K562 (cell line): ENCODE data around the gene CD9. TPM values are rescaled to one million over a fixed set of nuclear protein-coding genes. Genes with fewer than 3 reads are reported as not detected.

Experiments used
- BMI1 ChIP-seq: fragments of 150-350 bp; IDR thresholded peaks from 2 replicates; pipeline ENCODE4 v1.6.1; 2014; ENCODE audit warnings: low read length
- C11orf30 ChIP-seq: fragments of 450-650 bp; IDR thresholded peaks from 2 replicates; pipeline ENCODE4 v1.6.1; 2016; ENCODE audit warnings: low read depth, mild to moderate bottlenecking
- CCNT2 ChIP-seq: IDR thresholded peaks from 2 replicates; pipeline ENCODE4 v1.6.1; 2011; ENCODE audit warnings: borderline replicate concordance, low read depth, mild to moderate bottlenecking, moderate library complexity, mixed read lengths, low read length; ENCODE audit not compliant: insufficient read length; ENCODE audit errors: extremely low read depth
- CEBPB ChIP-seq: fragments of 450-650 bp; IDR thresholded peaks from 2 replicates; pipeline ENCODE4 v1.6.1; 2016; ENCODE audit warnings: missing genetic modification characterization, missing compliant biosample characterization
- ETV1 ChIP-seq: fragments of 450-650 bp; conservative IDR thresholded peaks from 2 replicates; pipeline ENCODE4 v1.6.1; 2016; ENCODE audit warnings: missing genetic modification characterization, control low read depth, low read depth, missing compliant biosample characterization
- FOXJ2 ChIP-seq: fragments of 200-800 bp; sonication (Bioruptor generic); IDR thresholded peaks from 2 replicates; pipeline ENCODE4 v1.6.1; 2016; ENCODE audit warnings: missing genetic modification characterization, missing compliant biosample characterization
- MAFF ChIP-seq: IDR thresholded peaks from 2 replicates; pipeline ENCODE4 v1.6.1; 2012; ENCODE audit warnings: low read length, improper control_type of control experiment
- MAZ ChIP-seq, 2 experiments: fragments of 450-650 bp in 1 of 2; sonication (generic) in 1 of 2; formaldehyde crosslinking; IDR thresholded peaks in 1 of 2; conservative IDR thresholded peaks in 1 of 2; 2 replicates each; pipeline versions ENCODE4 v1.4.0 to v1.5.0; 2020; ENCODE audit warnings: mild to moderate bottlenecking in 1 of 2, missing genetic modification reagents in 1 of 2
- NUFIP1 ChIP-seq: fragments of 450-650 bp; IDR thresholded peaks from 2 replicates; pipeline ENCODE4 v1.6.1; 2018; ENCODE audit not compliant: partially characterized antibody
- PHF21A ChIP-seq: fragments of 450-650 bp; IDR thresholded peaks from 2 replicates; pipeline ENCODE4 v1.6.1; 2017; ENCODE audit warnings: low read depth, borderline replicate concordance
- RBFOX2 ChIP-seq: fragments of 200-400 bp; formaldehyde crosslinking; IDR thresholded peaks from 2 replicates; pipeline ENCODE4 v1.6.1; 2017; ENCODE audit warnings: low read depth, mild to moderate bottlenecking, low read length, moderate library complexity
- RBM22 ChIP-seq: fragments of 200-400 bp; formaldehyde crosslinking; IDR thresholded peaks from 2 replicates; pipeline ENCODE4 v1.6.1; 2018; ENCODE audit warnings: low read length, low read depth; ENCODE audit not compliant: poor library complexity, severe bottlenecking
- ZNF212 ChIP-seq: fragments of 450-650 bp; formaldehyde crosslinking; IDR thresholded peaks from 2 replicates; pipeline ENCODE4 v1.4.0; 2020; ENCODE audit warnings: mild to moderate bottlenecking
- ZNF274 ChIP-seq: IDR thresholded peaks from 2 replicates; pipeline ENCODE4 v1.6.1; 2011; ENCODE audit warnings: low read depth, mild to moderate bottlenecking, low read length, moderate library complexity, borderline replicate concordance
- ZNF431 ChIP-seq: sonication (generic); formaldehyde crosslinking; IDR thresholded peaks from 2 replicates; pipeline ENCODE4 v1.8.0; 2022; ENCODE audit warnings: mild to moderate bottlenecking, missing genetic modification reagents
- polyA plus RNA-seq, 8 experiments: library from polyadenylated mRNA; depleted of rRNA in 4 of 8; stranded (reverse) in 5 of 8; unstranded in 3 of 8; fragments of >200 nt; fragmentation: Nextera tagmentation in 2 of 8; fragmentation: Illumina TruSeq in 1 of 8; extraction: Ambion mirVana in 2 of 8; extraction: Trizol in 1 of 8; gene quantifications; 2 replicates each; pipeline versions ENCODE4 v1.2.1 to v1.2.3, GENCODE V29; 2011 to 2014; ENCODE audit warnings: inconsistent platforms in 1 of 8, missing spikeins in 1 of 8
- total RNA-seq, 7 experiments: library from RNA; depleted of rRNA in 6 of 7; stranded (reverse); fragments of >200 nt in 6 of 7; fragmentation: Illumina TruSeq in 2 of 7; extraction: Trizol in 2 of 7; gene quantifications; 2 replicates each; pipeline versions ENCODE4 v1.2.1 to v1.2.3, GENCODE V29; 2011 to 2021; ENCODE audit warnings: low replicate concordance in 1 of 7
- TF ChIP-seq, protein P1 (sequence below): fragments of 250-450 bp; sonication (Bioruptor Pico); IDR thresholded peaks from 2 replicates; pipeline ENCODE4 v1.5.0; 2020; ENCODE audit warnings: mild to moderate bottlenecking, borderline replicate concordance
- TF ChIP-seq, protein P2 (sequence below): sonication (generic); formaldehyde crosslinking; IDR thresholded peaks from 2 replicates; pipeline ENCODE4 v1.9.0; 2022; ENCODE audit warnings: mild to moderate bottlenecking, missing genetic modification reagents
- TF ChIP-seq, protein P3 (sequence below): fragments of 450-650 bp; IDR thresholded peaks from 2 replicates; pipeline ENCODE4 v1.6.1; 2017; ENCODE audit warnings: mild to moderate bottlenecking, moderate library complexity
- TF ChIP-seq, protein P4 (sequence below), 2 experiments: fragments of 450-650 bp; conservative IDR thresholded peaks; 2 replicates each; pipeline ENCODE4 v1.6.1; 2017; ENCODE audit warnings: mild to moderate bottlenecking in 2 of 2, moderate library complexity in 2 of 2
- TF ChIP-seq, protein P5 (sequence below): fragments of 250-450 bp; sonication (Bioruptor Pico); IDR thresholded peaks from 2 replicates; pipeline ENCODE4 v1.4.0; 2020; ENCODE audit warnings: mild to moderate bottlenecking

Gene CD9
- total and polyA plus RNA-seq, 9 of the 15 experiments (the other 6 are each of a cell fraction or from before 2014, with no cell fraction given) = 0.43 to 5.6 (median 0.62) TPM

DNA sequence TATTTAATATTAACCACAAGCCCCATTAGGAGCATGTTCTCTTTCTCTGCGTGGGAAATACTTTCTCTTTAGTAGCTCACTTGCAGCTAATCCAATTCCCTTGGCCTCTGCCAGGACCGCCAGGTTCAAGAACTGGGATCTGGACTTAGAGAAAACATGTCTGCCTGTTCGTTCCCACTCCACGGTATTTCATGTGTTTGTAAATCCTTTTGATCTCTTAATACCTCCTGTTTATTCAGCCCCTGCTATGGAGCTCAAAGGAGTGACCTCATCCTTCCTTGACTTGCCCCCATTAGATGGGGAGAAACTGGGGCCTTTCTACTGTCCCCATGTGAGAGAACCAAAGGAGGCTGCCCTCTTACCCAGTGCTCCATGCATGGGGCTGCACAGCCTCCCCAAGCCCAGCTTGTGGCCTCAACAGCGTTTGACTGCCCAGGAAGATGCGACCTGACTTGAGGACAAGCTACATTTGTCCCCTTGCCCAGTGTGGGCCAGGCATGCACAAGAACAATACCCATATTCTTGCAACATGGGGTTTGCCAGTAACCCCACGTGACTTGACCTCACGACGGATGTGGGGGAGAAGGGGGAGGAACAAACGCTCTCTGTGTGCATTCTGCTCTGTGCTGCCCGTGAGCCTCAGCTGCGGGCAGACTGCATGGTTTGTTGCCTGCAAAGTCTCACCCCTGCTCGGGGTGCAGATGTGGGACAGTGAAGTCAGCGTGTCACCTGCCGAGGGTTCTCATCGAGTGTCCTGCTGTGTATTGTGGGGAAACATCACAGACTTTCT, 30.3 kb downstream of the CD9 start (continued):
- TF ChIP-seq RBM22 (no peak), ZNF212 (CRISPR knock-in tag) (no peak), ZNF274 (no peak), BMI1 (no peak), NUFIP1 (no peak), FOXJ2 (tag) (no peak), ETV1 (tag) (peak; percentile 46), RBFOX2 (no peak), ZNF431 (CRISPR knock-in tag) (no peak), C11orf30 (no peak), CEBPB (0 out of 2 replicates have a peak, but pooled peaks have one; percentile 15), MAZ (CRISPR knock-in tag; conservative IDR thresholded peaks at IDR 0.05 in 1 of 2, IDR thresholded peaks at IDR 0.05 in 1 of 2) (no peak), PHF21A (no peak), CCNT2 (no peak), MAFF (no peak)
- TF ChIP-seq, protein P1, sequence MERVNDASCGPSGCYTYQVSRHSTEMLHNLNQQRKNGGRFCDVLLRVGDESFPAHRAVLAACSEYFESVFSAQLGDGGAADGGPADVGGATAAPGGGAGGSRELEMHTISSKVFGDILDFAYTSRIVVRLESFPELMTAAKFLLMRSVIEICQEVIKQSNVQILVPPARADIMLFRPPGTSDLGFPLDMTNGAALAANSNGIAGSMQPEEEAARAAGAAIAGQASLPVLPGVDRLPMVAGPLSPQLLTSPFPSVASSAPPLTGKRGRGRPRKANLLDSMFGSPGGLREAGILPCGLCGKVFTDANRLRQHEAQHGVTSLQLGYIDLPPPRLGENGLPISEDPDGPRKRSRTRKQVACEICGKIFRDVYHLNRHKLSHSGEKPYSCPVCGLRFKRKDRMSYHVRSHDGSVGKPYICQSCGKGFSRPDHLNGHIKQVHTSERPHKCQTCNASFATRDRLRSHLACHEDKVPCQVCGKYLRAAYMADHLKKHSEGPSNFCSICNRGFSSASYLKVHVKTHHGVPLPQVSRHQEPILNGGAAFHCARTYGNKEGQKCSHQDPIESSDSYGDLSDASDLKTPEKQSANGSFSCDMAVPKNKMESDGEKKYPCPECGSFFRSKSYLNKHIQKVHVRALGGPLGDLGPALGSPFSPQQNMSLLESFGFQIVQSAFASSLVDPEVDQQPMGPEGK (CRISPR knock-in tag) = no peak
- TF ChIP-seq, protein P2, sequence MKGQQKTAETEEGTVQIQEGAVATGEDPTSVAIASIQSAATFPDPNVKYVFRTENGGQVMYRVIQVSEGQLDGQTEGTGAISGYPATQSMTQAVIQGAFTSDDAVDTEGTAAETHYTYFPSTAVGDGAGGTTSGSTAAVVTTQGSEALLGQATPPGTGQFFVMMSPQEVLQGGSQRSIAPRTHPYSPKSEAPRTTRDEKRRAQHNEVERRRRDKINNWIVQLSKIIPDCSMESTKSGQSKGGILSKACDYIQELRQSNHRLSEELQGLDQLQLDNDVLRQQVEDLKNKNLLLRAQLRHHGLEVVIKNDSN (CRISPR knock-in tag) = peak; percentile 65
- TF ChIP-seq, protein P3, sequence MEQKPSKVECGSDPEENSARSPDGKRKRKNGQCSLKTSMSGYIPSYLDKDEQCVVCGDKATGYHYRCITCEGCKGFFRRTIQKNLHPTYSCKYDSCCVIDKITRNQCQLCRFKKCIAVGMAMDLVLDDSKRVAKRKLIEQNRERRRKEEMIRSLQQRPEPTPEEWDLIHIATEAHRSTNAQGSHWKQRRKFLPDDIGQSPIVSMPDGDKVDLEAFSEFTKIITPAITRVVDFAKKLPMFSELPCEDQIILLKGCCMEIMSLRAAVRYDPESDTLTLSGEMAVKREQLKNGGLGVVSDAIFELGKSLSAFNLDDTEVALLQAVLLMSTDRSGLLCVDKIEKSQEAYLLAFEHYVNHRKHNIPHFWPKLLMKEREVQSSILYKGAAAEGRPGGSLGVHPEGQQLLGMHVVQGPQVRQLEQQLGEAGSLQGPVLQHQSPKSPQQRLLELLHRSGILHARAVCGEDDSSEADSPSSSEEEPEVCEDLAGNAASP = no peak
- TF ChIP-seq, protein P4, sequence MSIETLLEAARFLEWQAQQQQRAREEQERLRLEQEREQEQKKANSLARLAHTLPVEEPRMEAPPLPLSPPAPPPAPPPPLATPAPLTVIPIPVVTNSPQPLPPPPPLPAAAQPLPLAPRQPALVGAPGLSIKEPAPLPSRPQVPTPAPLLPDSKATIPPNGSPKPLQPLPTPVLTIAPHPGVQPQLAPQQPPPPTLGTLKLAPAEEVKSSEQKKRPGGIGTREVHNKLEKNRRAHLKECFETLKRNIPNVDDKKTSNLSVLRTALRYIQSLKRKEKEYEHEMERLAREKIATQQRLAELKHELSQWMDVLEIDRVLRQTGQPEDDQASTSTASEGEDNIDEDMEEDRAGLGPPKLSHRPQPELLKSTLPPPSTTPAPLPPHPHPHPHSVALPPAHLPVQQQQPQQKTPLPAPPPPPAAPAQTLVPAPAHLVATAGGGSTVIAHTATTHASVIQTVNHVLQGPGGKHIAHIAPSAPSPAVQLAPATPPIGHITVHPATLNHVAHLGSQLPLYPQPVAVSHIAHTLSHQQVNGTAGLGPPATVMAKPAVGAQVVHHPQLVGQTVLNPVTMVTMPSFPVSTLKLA (conservative IDR thresholded peaks at IDR 0.05) = no peak
- TF ChIP-seq, protein P5, sequence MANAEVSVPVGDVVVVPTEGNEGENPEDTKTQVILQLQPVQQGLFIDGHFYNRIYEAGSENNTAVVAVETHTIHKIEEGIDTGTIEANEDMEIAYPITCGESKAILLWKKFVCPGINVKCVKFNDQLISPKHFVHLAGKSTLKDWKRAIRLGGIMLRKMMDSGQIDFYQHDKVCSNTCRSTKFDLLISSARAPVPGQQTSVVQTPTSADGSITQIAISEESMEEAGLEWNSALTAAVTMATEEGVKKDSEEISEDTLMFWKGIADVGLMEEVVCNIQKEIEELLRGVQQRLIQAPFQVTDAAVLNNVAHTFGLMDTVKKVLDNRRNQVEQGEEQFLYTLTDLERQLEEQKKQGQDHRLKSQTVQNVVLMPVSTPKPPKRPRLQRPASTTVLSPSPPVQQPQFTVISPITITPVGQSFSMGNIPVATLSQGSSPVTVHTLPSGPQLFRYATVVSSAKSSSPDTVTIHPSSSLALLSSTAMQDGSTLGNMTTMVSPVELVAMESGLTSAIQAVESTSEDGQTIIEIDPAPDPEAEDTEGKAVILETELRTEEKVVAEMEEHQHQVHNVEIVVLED (CRISPR knock-in tag) = no peak
